OCI-LY1 (cell line): Measurements from ENCODE around the gene PTPRJ.
"Not testable (repeated sequence)": the region's sequence is repeated elsewhere in the genome, so short reads cannot be mapped to it uniquely, and the experiment has no call there.

Experiments used
- H2AFZ ChIP-seq: fragments of 200-600 bp; sonication (generic), shearing (Covaris generic); 2 replicates; pipeline ENCODE4 v1.6.0; 2014; ENCODE audit warnings: antibody characterized with exemption, mild to moderate bottlenecking, low read length
- H3F3A ChIP-seq: fragments of 200-600 bp; sonication (generic), shearing (Covaris generic); 2 replicates; pipeline ENCODE4 v1.6.0; 2014; ENCODE audit warnings: mild to moderate bottlenecking, antibody characterized with exemption, low read length, moderate library complexity; ENCODE audit not compliant: insufficient read depth
- H3K27ac ChIP-seq: fragments of 200-600 bp; sonication (generic); 2 replicates; pipeline ENCODE4 v1.5.1; 2014; ENCODE audit warnings: low read length, mixed run types, mild to moderate bottlenecking, low read depth; ENCODE audit not compliant: poor library complexity, severe bottlenecking
- H3K27me3 ChIP-seq: fragments of 200-600 bp; sonication (generic); 2 replicates; pipeline ENCODE4 v1.6.0; 2014; ENCODE audit warnings: antibody characterized with exemption, mild to moderate bottlenecking, low read length, moderate library complexity; ENCODE audit not compliant: insufficient read depth
- H3K36me3 ChIP-seq: fragments of 200-600 bp; sonication (generic); 2 replicates; pipeline ENCODE4 v1.6.1; 2014; ENCODE audit warnings: mild to moderate bottlenecking, antibody characterized with exemption, low read length, moderate library complexity, mixed read lengths; ENCODE audit not compliant: insufficient read depth
- H3K4me1 ChIP-seq: fragments of 200-600 bp; sonication (generic); 2 replicates; pipeline ENCODE4 v1.5.1; 2014; ENCODE audit warnings: mild to moderate bottlenecking, low read length, moderate library complexity; ENCODE audit not compliant: insufficient read depth, severe bottlenecking
- H3K4me2 ChIP-seq: fragments of 200-600 bp; sonication (generic), shearing (Covaris generic); 2 replicates; pipeline ENCODE4 v1.6.1; 2014; ENCODE audit warnings: low read length
- H3K4me3 ChIP-seq: fragments of 200-600 bp; sonication (generic); 2 replicates; pipeline ENCODE4 v1.5.1; 2014; ENCODE audit warnings: low read length, low read depth, mild to moderate bottlenecking, mixed read lengths; ENCODE audit not compliant: poor library complexity, severe bottlenecking
- H3K79me2 ChIP-seq: fragments of 200-600 bp; shearing (Covaris generic); 2 replicates; pipeline ENCODE4 v1.6.1; 2016; ENCODE audit warnings: mixed run types, low read length, mixed read lengths; ENCODE audit not compliant: insufficient read depth
- H3K9ac ChIP-seq: fragments of 200-600 bp; sonication (generic), shearing (Covaris generic); 2 replicates; pipeline ENCODE4 v1.6.1; 2014; ENCODE audit warnings: mild to moderate bottlenecking, low read length, mixed read lengths
- H3K9me2 ChIP-seq: fragments of 200-600 bp; sonication (generic), shearing (Covaris generic); 2 replicates; pipeline ENCODE4 v1.6.1; 2014; ENCODE audit warnings: low read depth, mild to moderate bottlenecking, low read length, mixed read lengths
- H3K9me3 ChIP-seq: fragments of 200-600 bp; shearing (Covaris generic); 2 replicates; pipeline ENCODE4 v1.6.1; 2014; ENCODE audit warnings: low read length, mixed read lengths
- H4K20me1 ChIP-seq: fragments of 200-600 bp; sonication (generic), shearing (Covaris generic); 2 replicates; pipeline ENCODE4 v1.6.0; 2016; ENCODE audit warnings: mild to moderate bottlenecking, low read length; ENCODE audit not compliant: insufficient read depth
- EZH2 ChIP-seq: fragments of 200-600 bp; sonication (generic), shearing (Covaris generic); IDR thresholded peaks from 2 replicates; pipeline ENCODE4 v1.8.0; 2017; ENCODE audit warnings: borderline replicate concordance, mixed run types, mild to moderate bottlenecking, antibody characterized with exemption, low read length, moderate library complexity, mixed read lengths
- TF ChIP-seq, protein P1 (sequence below): fragments of 200-600 bp; sonication (generic), shearing (Covaris generic); IDR thresholded peaks from 2 replicates; pipeline ENCODE4 v1.5.1; 2017; ENCODE audit warnings: mild to moderate bottlenecking, antibody characterized with exemption, low read length, moderate library complexity, mixed read lengths

PTPRJ gene

DNA sequence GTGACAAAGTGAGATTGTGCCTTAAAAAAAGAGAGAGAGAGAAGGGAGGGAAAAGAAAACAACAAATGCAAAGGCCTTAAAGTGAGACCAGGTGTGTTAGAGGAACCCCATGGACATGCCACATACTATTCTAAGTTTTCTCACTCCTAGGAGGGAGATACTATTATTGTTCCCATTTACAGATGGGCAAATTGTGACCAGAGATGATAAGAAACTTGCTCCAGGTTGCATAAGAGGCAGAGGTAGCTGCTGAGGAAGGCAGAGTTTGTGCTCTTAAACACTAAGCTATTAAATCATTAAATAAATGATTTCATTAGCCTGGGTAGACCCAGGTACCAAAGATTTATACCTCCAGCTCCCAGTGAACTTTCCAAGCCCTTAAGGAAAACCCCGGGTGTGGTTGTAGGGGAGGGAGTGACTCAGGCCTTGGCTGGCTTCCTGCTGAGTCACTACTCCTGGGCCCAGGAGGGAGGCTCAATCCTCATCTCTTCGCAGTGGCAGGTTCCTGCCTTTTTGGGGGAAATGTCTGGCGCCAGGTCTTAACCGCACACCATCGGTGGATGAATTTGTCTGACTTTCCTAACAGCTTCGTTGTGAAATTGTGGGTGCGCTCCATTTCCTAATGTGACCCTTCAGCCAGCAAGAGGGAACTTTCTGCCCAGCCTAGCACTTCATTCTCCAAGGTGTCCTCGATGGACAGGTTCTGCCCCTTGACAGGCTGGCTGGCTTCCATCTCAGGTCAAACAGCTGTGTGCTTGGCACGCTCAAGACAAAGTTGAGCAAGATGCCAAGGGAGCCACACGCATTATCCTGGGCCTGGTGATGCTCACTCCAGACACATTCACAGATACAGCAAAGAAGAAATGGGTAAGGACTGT, 33.4 kb upstream of the PTPRJ start:
- Histone ChIP-seq H3K4me2 (no peak overlapping the region), H3K36me3 (no peaks in the 10 kb centered on the region), H3K4me1 (peaks cover 70% of the 10 kb centered on the region), H3K9me2 (no peaks in the 10 kb centered on the region), H3F3A (peaks cover 6% of the 10 kb centered on the region; the same call in 1 of the 2 replicates), H3K27me3 (no peaks in the 10 kb centered on the region), H3K9me3 (no peaks in the 10 kb centered on the region), H3K9ac (no peak overlapping the region), H3K4me3 (no peak overlapping the region), H3K27ac (peak overlapping the region; percentile 69), H2AFZ (no peak overlapping the region), H4K20me1 (no peaks in the 10 kb centered on the region), H3K79me2 (no peaks in the 10 kb centered on the region)
- TF ChIP-seq, protein P1, sequence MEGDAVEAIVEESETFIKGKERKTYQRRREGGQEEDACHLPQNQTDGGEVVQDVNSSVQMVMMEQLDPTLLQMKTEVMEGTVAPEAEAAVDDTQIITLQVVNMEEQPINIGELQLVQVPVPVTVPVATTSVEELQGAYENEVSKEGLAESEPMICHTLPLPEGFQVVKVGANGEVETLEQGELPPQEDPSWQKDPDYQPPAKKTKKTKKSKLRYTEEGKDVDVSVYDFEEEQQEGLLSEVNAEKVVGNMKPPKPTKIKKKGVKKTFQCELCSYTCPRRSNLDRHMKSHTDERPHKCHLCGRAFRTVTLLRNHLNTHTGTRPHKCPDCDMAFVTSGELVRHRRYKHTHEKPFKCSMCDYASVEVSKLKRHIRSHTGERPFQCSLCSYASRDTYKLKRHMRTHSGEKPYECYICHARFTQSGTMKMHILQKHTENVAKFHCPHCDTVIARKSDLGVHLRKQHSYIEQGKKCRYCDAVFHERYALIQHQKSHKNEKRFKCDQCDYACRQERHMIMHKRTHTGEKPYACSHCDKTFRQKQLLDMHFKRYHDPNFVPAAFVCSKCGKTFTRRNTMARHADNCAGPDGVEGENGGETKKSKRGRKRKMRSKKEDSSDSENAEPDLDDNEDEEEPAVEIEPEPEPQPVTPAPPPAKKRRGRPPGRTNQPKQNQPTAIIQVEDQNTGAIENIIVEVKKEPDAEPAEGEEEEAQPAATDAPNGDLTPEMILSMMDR: no peak
- no peak for TF ChIP-seq EZH2

DNA sequence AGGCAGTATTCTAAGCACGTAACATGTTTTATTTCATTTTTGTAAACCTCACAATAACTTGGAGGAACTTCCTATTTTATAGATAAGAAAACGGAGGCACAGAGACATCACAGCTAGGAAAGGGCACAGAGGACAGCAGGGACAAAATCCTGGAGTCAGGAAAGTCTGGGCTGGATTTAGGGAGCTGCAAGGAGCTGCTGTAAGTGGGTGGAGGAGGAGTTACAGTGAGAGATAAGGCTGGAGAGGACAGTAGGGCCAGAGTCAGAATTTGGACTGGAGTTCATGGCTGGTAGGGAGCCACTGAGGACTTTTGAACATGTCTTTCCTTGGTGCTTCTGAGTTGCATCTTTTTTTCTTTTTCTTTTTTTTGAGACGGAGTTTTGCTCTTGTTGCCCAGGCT, 32.2 kb upstream of the PTPRJ start:
- Histone ChIP-seq H3K4me1 (peaks cover 60% of the 10 kb centered on the region), H3K9ac (no peak overlapping the region), H3K4me3 (no peak overlapping the region), H2AFZ (no peak overlapping the region), H4K20me1 (no peaks in the 10 kb centered on the region), H3K79me2 (no peaks in the 10 kb centered on the region), H3F3A (peaks cover 6% of the 10 kb centered on the region; the same call in 1 of the 2 replicates), H3K27ac (peak overlapping the region; percentile 69), H3K9me2 (no peaks in the 10 kb centered on the region), H3K9me3 (no peaks in the 10 kb centered on the region), H3K4me2 (no peak overlapping the region), H3K36me3 (no peaks in the 10 kb centered on the region), H3K27me3 (no peaks in the 10 kb centered on the region)
- TF ChIP-seq, protein P1: no peak
- no peak for TF ChIP-seq EZH2

DNA sequence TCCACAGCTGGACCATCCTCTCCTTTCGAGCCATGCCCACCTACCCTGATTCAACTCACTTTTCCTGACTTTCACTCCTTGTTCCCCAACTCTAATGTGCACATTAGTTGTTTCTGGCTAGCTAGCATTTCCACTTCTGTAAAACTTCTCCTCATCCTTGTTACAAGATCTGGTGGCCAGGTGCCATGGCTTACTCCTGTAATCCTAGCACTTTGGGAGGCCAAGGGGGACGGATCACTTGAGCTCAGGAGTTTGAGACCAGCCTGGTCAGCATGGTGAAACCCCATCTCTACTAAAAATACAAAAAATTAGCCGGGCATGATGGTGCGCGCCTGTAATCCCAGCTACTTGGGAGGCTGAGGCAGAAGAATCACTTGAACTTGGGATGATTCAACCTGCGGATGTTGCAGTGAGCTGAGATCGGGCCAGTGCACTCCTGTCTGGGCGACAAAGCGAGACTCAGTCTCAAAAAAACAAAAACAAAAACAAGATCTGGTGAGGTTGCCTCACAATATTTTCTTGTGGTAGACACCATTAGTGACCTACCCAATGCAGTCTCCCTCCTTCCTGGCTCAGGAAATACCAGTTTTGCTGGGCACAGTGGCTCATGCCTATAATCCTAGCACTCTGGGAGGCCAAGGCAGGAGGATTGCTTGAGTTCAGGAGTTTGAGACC, 31.2 kb upstream of the PTPRJ start:
- not testable (repeated sequence) for H3K27me3 ChIP-seq, H3K4me3 ChIP-seq, H3K4me2 ChIP-seq, H2AFZ ChIP-seq, H3K79me2 ChIP-seq, H3K36me3 ChIP-seq, H4K20me1 ChIP-seq, H3K9me3 ChIP-seq, H3F3A ChIP-seq, H3K9ac ChIP-seq, H3K9me2 ChIP-seq
- H3K27ac ChIP-seq: peak overlapping the region; percentile 69
- H3K4me1 ChIP-seq: peaks cover 62% of the 10 kb centered on the region
